ENCODE results near the gene DNAJB13. TPM values are rescaled to one million over a fixed set of nuclear protein-coding genes. Genes with fewer than 3 reads are reported as not detected.

DNAJB13 gene
- total and polyA plus RNA-seq, 2 of the 13 experiments (the other 11 are each of a cell fraction or from before 2014, with no cell fraction given), result 2.3 TPM; not detected in 1

DNA sequence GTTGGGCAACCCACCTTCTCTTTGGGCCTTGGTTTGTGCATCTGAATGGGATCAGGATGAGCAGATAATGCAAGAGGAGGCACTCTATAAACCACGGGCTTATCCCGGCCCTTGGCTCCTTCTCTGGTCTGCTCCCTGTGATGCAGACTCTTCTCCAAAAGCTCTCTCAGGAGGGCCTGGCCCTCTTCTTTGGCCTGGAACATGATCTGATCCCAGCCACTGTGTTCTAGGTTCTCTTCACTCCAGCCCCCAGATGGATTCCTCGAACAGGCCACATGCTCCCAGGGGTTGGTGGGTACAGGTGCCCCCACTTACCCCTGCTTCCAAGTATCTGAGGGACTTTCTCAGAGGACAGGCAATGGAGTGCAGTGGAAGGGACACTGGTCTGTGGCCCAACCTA, 66.8 kb downstream of the DNAJB13 start (continued):
- TF ChIP-seq CSRNP1 (CRISPR knock-in tag; IDR thresholded peaks at IDR 0.05) (no peak), SSRP1 (CRISPR knock-in tag; IDR thresholded peaks at IDR 0.05) (no peak), AGO1 (IDR thresholded peaks at IDR 0.05; ENCODE audit: low read depth, low read length, poor library complexity, severe bottlenecking) (no peak), HDAC6 (IDR thresholded peaks at IDR 0.05; ENCODE audit: low read depth, low read length) (no peak)
- TF ChIP-seq, protein P1, sequence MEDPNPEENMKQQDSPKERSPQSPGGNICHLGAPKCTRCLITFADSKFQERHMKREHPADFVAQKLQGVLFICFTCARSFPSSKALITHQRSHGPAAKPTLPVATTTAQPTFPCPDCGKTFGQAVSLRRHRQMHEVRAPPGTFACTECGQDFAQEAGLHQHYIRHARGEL (CRISPR knock-in tag; IDR thresholded peaks at IDR 0.05), result no peak

DNA sequence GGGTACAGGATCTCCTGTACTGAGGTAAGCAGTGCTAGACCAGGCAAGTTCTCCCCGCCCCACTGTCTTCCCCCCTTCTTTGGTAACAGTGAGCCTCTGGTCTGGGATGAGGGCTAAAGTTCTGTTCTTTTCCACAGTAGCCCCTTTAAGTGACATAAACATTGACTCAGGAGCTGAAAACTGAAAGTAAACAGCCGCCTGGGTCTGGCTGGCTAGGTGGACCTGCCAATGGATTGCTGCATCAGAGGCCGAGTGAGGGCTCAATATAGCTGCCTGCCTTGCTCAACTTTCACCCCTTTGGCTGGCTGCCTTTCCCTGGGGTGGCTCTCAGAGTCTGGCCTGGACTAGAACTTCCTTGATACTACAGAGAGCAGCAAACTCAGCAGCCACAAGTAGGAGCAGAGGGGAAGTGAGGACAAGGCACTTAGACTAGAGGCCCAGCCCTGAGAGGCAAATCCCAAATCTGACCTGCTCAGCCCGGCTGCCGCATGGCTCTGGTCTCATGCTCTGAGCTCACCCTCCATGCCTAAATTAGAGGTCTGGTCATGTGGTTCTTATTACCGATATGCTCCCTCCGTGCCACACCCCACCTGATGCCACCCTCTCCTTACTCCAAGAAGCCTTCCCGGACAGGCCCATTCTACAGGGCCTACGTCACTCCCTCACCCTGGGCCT, 67.6 kb downstream of the DNAJB13 start:
- Histone ChIP-seq H3K79me2 (ENCODE audit: insufficient read depth, low read length) (no peaks in the 10 kb centered on the region), H3K4me2 (ENCODE audit: low read depth, low read length) (peak overlapping the region; percentile 85), H2AFZ (ENCODE audit: low read length) (peak overlapping the region; percentile 47), H3K9me3 (ENCODE audit: low read length) (no peaks in the 10 kb centered on the region), H4K20me1 (ENCODE audit: insufficient read depth, low read length) (no peaks in the 10 kb centered on the region), H3K4me3 (replicated peaks in 1 of 3; ENCODE audit: insufficient read depth in 1 of 3, low read depth in 2 of 3, low read length in 3 of 3) (peak overlapping the region; percentile 15 to 69 (median 18); a peak in 5 of 6 replicates), H3K36me3 (replicated peaks in 1 of 2; ENCODE audit: control insufficient read depth in 1 of 2, insufficient read depth in 2 of 2, low read length in 2 of 2) (no peaks in the 10 kb centered on the region; a peak in 1 of 5 replicates), H3K27ac (ENCODE audit: extremely low read length, insufficient read depth, low read length) (peak overlapping the region; percentile 92), H3K27me3 (ENCODE audit: control insufficient read depth in 1 of 2, insufficient read depth in 2 of 2, low read length in 2 of 2) (no peaks in the 10 kb centered on the region), H3K9ac (ENCODE audit: insufficient read depth, low read depth, low read length) (peak overlapping the region; percentile 72), H3K4me1 (ENCODE audit: insufficient read depth, low read length) (peaks cover 37% of the 10 kb centered on the region)
- ATAC-seq (peak; percentile 95), FAIRE-seq (peak; percentile 87), DNase-seq (ENCODE audit: low spot score) (peak; percentile 89)
- POLR2A ChIA-PET, result interaction anchor here (0.9 to 2.0 kb wide), 10 partner anchors 8 to 153 kb away, joined by 3 to 32 read pairs (median 3); partner anchors contain the start of genes C2CD3, PPME1 and UCP2
- in situ Hi-C loops (cut with HindIII; ENCODE audit: extremely low pct_ligation_motif_present, low pct_unique_long_range_greater_than_20kb), result no loop called here
- TSS peak; percentile 95 for BruUV-seq (replicated peaks)
- CTCF ChIA-PET (ENCODE audit: low intra/inter-chr PET ratio, low total read pairs), result no interaction called here
- intact Hi-C loops (cut with micrococcal nuclease; ENCODE audit: unreplicated experiment), result no loop called here
- WGBS (ENCODE audit: low lambda C conversion rate), result 4% methylated on average over 8 of the region's 9 CpGs
- TF ChIP-seq, protein P2, sequence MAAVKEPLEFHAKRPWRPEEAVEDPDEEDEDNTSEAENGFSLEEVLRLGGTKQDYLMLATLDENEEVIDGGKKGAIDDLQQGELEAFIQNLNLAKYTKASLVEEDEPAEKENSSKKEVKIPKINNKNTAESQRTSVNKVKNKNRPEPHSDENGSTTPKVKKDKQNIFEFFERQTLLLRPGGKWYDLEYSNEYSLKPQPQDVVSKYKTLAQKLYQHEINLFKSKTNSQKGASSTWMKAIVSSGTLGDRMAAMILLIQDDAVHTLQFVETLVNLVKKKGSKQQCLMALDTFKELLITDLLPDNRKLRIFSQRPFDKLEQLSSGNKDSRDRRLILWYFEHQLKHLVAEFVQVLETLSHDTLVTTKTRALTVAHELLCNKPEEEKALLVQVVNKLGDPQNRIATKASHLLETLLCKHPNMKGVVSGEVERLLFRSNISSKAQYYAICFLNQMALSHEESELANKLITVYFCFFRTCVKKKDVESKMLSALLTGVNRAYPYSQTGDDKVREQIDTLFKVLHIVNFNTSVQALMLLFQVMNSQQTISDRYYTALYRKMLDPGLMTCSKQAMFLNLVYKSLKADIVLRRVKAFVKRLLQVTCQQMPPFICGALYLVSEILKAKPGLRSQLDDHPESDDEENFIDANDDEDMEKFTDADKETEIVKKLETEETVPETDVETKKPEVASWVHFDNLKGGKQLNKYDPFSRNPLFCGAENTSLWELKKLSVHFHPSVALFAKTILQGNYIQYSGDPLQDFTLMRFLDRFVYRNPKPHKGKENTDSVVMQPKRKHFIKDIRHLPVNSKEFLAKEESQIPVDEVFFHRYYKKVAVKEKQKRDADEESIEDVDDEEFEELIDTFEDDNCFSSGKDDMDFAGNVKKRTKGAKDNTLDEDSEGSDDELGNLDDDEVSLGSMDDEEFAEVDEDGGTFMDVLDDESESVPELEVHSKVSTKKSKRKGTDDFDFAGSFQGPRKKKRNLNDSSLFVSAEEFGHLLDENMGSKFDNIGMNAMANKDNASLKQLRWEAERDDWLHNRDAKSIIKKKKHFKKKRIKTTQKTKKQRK (IDR thresholded peaks at IDR 0.05; ENCODE audit: low read length), result no peak
- TF ChIP-seq MAFG (CRISPR knock-in tag; IDR thresholded peaks at IDR 0.05), result no peak
- TF ChIP-seq STAT6 (CRISPR knock-in tag; IDR thresholded peaks at IDR 0.05; ENCODE audit: borderline replicate concordance), result 0 out of 2 replicates have a peak, but pooled peaks have one; percentile 68
- TF ChIP-seq ZNF709 (CRISPR knock-in tag; IDR thresholded peaks at IDR 0.05), result 0 out of 2 replicates have a peak, but pooled peaks have one; percentile 52
- TF ChIP-seq ZNF430 (CRISPR knock-in tag; IDR thresholded peaks at IDR 0.05), result no peak
- TF ChIP-seq ZFP41 (CRISPR knock-in tag; IDR thresholded peaks at IDR 0.05; ENCODE audit: borderline replicate concordance), result 0 out of 2 replicates have a peak, but pooled peaks have one; percentile 28
- no peak for TF ChIP-seq HOXA7 (CRISPR knock-in tag; IDR thresholded peaks at IDR 0.05)

All from HepG2 (cell line).